ENCODE data around the gene HPSE.
"Not testable (repeated sequence)": the region's sequence is repeated elsewhere in the genome, so short reads cannot be mapped to it uniquely, and the experiment has no call there.

The HPSE gene

GRCh38 chr4:83329521-83330110 is 5.0 kb downstream of the HPSE start:
- no peak for FAIRE-seq

- FAIRE-seq = no peak
Observed at GRCh38 chr4:83328521-83329187, 6.0 kb downstream of the HPSE start.

GRCh38 chr4:83326546-83326945 is 8.1 kb downstream of the HPSE start:
- no peak for FAIRE-seq

DNA sequence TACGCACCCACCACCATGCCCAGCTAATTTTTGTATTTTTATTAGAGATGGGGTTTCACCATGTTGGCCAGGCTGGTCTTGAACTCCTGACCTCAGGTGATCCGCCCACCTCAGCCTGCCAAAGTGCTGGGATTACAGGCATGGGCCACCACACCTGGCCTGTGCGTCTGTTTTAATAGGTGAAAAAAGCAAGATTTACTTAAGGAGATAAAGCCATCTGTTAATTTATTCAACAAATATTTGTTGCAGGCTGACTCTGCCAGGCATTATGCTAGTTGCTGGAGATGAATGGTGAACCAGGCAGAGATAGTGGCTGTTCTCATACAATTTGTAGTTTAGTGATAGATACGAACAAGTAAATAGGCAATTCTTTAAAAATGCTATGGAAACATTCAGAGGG is 9.3 kb downstream of the HPSE start:
- FAIRE-seq = not testable (repeated sequence)

DNA sequence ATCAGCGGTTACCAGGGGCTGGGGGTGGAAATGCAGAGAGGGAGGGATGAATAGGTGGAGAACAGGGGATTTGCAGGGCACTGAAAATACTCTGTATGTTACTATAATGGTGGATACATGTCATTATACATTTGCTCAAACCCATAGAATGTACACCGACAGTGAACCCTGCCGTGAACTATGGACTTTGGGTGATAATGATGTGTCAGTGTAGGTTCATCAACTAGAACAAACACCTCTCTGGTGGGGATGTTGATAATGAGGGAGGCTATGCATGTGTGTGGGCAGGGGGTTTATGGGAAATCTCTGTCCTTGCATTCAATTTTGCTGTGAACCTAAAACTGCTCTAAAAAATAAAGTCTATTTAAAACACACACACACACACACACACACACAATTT is 11.5 kb downstream of the HPSE start:
- no peak for FAIRE-seq

DNA sequence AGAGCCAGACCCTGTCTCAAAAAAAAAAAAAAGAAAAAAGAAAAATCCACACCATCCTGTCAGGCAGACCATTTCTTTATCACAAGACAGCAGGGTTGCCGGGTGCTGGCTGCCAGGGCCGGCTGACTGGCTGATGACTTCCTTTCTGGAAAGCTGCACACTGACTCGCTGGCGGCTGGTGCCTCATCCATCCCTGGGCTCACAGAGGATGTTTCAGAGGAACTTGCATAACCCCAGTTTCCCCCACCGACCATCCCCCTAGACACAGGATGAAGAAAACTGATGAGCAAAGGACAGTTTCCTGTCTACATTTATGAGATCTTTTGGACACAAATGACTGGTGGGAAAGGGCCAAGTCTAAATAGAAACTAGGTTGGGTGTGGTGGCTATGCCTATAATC is 14.1 kb downstream of the HPSE start:
- FAIRE-seq = no peak

- FAIRE-seq = no peak
Observed at GRCh38 chr4:83318666-83319065, 16.0 kb downstream of the HPSE start.

GRCh38 chr4:83317671-83318070 is 17.0 kb downstream of the HPSE start:
- FAIRE-seq = no peak

DNA sequence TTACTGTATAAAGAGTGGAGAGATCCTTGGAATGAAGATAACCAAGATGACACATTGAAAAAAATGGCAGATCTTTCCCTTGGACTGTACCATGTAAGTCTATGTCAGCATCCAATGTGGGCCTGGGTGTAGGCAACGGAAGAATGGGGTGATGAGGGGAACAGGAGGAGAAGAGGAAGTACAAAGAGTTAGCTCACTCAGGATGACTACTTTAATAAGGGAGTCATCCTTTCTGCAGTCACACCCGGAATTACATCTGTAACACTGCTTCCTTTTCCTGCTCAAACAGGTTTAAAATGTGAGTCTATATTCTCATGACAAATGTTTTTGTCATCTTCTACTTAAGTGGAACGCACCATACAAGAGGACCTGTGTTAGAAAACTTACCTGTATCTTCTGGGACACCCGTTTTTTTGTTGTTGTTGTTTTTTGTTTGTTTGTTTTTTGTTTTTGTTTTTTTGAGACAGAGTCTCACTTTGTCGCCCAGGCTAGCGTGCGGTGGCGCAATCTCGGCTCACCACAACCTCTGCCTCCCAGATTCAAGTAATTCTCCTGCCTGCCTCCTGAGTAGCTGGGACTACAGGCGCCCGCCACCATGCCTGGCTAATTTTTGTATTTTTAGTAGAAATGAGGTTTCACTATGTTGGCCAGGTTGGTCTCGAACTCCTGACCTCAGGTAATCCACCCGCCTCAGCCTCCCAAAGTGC is 18.0 kb downstream of the HPSE start:
- no peak for FAIRE-seq

- FAIRE-seq = no peak
Observed at GRCh38 chr4:83315341-83315870, 19.2 kb downstream of the HPSE start.

- FAIRE-seq = no peak
Observed at GRCh38 chr4:83308672-83309071, 26.0 kb downstream of the HPSE start.

DNA sequence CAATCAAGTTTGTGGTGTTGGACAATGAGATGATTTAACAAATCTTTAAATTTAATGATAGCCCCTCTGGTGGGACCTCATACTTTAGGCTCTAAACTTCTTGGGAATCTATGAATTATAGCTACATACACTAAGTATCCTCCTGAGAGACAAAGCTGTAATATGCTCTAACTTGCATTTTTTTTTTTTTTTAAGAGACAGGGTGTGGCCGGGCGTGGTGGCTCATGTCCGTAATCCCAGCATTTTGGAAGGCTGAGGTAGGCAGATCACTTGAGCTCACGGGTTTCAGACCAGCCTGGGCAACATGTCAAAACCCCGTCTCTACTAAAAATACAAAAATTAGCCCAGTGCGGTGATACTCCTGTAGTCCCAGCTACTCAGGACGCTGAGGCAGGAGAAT is 26.7 kb downstream of the HPSE start:
- no peak for FAIRE-seq

DNA sequence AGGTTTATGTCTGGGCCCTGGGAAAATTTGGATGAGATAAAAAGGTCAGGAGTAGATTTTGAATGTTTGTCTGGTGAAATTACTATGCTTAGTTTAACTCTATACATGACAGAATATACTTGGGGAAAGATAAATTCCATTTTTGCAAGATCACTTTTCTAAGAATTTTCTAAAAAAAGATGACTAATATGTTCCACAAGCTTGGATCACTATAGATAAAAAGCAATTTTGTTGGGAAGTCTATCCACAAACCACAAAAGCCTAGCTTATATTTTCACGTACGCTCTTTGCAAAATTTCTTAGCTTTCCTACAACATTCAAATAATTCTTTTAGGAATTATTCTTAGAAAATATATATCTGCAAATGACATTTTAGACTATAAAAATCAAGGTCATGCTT is 29.5 kb downstream of the HPSE start:
- FAIRE-seq = no peak

DNA sequence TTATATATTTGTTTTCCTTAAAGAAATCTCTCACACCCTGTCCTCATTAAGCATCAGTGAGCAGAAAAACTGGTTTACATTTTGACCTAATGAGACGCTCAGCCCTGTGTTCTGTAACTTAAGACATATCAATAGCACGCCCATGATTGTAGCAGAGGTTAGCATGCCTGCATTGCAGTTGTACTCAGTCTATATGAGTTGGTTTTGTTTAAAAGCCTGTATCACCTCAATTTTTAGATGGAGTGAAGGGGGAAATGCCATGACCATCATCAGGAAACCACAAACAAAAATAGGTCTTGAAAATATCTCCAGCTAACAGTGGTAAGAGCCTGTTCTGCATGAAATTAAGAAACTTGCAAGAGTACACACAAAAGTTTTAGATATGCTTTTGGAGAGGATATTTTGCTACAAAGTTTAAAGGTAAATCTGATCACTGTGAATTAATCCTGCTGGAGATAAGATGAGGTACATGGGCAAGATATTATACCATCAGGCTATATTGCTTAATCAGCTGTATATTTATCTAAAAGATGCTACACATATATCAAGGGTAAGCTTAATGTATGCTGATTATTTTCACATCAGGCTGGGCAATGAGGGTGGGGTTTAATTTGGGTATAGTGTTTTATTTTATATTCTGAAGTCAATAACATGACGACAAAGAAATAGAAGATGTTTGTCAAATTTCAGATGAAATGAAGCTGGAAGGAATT is 36.9 kb downstream of the HPSE start:
- FAIRE-seq = no peak

DNA sequence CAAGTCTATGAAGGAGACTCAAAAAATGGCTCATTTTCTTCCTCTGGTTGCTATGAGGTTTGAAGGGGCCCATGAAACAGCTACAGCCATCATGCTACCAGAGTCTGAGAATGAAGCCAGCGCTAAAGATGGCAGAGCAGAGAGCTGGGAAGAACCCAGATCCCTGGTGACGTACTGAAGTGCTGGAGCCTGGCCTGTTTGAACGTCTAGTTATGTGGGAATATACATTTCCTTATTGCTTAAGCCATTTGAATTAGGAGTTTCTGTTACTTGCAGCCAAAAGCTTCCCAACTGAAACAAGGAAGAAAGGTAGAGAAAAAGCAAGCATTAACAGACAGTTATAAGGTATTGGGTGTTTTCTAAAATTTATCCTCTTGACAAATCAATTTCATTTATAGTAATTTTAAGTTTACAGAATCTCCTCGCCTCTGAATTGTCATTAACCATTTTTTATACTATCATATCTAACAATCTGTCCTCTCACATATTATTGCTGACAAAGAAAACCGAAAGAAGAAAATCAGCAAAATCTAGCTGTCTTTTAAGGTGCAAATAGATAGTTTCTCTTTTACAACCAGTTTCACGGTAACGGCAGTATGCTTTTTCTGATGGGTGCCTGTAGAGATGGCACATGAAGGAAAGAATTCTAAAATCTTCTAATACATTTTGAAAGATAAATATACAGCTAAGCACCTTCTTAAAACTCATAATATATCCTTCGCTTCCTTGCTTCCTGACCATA is 41.2 kb downstream of the HPSE start:
- no peak for FAIRE-seq

- FAIRE-seq = not testable (repeated sequence)
Observed at GRCh38 chr4:83290059-83290774, 44.4 kb downstream of the HPSE start.

DNA sequence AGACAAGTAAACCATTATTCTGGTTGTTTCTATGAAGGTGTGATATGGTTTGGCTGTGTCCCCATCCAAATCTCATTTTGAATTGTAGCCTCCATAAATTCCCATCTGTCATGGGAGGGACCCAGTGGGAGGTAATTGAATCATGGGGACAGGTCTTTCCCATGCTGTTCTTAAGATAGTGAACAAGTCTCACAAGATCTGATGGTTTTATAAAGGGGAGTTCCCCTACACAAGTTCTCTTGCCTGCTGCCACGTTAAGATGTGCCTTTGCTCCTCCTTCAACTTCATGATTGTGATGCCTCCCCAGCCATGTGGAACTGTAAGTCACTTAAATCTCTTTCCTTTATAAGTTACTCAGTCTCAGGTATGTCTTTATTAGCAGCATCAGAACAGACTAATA is 46.3 kb downstream of the HPSE start:
- not testable (repeated sequence) for FAIRE-seq

- no peak for FAIRE-seq
Observed at GRCh38 chr4:83285055-83285407, 49.6 kb downstream of the HPSE start.

DNA sequence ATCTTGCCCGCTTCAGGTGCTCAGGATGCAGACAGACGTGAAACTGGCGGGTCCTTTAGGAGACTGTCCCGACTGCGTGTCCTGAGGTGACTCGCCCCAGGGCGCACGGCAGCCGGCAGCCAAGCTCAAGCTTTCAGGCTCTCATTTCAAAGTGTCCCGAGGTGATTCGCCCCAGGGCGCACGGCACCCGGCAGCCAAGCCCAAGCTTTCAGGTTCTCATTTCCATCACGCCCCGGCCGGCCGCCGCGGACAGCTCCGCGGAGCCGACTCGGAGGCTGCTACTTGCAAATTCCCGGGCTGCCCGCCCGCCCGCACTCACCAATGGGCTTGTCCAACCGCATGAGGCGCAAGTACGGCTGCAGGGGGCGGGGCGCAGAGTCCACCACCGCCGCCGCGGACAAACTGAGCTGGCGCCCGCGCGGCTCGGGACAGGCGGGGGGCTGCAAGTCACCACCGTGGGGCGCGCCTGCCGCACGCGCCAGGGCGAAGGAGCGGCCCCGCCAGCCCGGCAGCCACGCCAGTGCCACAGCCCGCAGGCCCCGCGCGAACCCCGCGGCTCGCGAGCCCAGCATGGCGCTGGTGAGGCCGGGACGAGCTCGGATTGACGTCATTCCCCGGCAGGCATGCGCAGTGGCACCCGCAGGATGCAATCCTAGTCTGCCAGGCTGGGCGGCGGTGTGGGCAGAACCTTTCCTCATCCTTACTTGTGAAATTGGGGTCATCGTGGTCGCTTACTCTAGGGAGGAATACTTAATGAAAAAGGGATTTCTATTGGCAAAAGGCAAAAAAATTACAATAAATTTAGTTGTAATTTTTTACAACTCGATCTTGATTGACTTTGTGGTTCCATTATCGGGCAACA is 50.2 kb downstream of the HPSE start, which contains the start of gene COQ2:
Gene COQ2 (minus strand): TSS at position 606 of the 862 bp plus-strand sequence. CDS start 34 bp downstream, at position 572.
- FAIRE-seq = no peak

- FAIRE-seq = no peak
Observed at GRCh38 chr4:83283181-83283580, 51.5 kb downstream of the HPSE start.

- FAIRE-seq = peak; percentile 88
Observed at GRCh38 chr4:83282049-83282535, 52.6 kb downstream of the HPSE start.

All from TTC549 (cell line).